ENCODE measurements around the gene RGS14.

The RGS14 gene

GRCh38 chr5:177351392-177352329 lies 6.1 kb upstream of the RGS14 start, which contains the start of gene LMAN2:
LMAN2 (minus strand) TSS chr5:177351668; CDS start chr5:177351647, 21 bp downstream.
- peak within 1 kb of the TSS; percentile 84 for H3K4me3 ChIP-seq (ENCODE audit: low read length)
- peak; percentile 88 for DNase-seq (ENCODE audit: low read depth)
- no peak for TF ChIP-seq CTCF (conservative IDR thresholded peaks at IDR 0.05; ENCODE audit: low read depth, low read length)

GRCh38 chr5:177353093-177353492 lies 4.6 kb upstream of the RGS14 start:
- no peak for DNase-seq (ENCODE audit: low read depth)

GRCh38 chr5:177354256-177354655 lies 3.5 kb upstream of the RGS14 start:
- H3K4me3 ChIP-seq (ENCODE audit: low read length), result no peak overlapping the region
- no peak for DNase-seq (ENCODE audit: low read depth)
- no peak for TF ChIP-seq CTCF (conservative IDR thresholded peaks at IDR 0.05; ENCODE audit: low read depth, low read length)

More at GRCh38 chr5:177353093-177353492, 4.6 kb upstream of the RGS14 start:
- no peak for TF ChIP-seq CTCF (conservative IDR thresholded peaks at IDR 0.05; ENCODE audit: low read depth, low read length)
- no peak overlapping the region for H3K4me3 ChIP-seq (ENCODE audit: low read length)

- H3K4me3 ChIP-seq (ENCODE audit: low read length), result no peak overlapping the region
- DNase-seq (ENCODE audit: low read depth), result no peak
- TF ChIP-seq CTCF (conservative IDR thresholded peaks at IDR 0.05; ENCODE audit: low read depth, low read length), result no peak
Observed at GRCh38 chr5:177354711-177355110, 3.0 kb upstream of the RGS14 start.

GRCh38 chr5:177355162-177355867 lies 2.4 kb upstream of the RGS14 start:
- no peak for DNase-seq (ENCODE audit: low read depth)
- no peak for TF ChIP-seq CTCF (conservative IDR thresholded peaks at IDR 0.05; ENCODE audit: low read depth, low read length)
- no peak overlapping the region for H3K4me3 ChIP-seq (ENCODE audit: low read length)

GRCh38 chr5:177355868-177356168 lies 1.9 kb upstream of the RGS14 start:
- no peak for DNase-seq (ENCODE audit: low read depth)
- no peak for TF ChIP-seq CTCF (conservative IDR thresholded peaks at IDR 0.05; ENCODE audit: low read depth, low read length)
- no peak overlapping the region for H3K4me3 ChIP-seq (ENCODE audit: low read length)
